Common myeloid progenitor, CD34-positive (primary cell): ENCODE results near the gene MMEL1.
"Not testable (repeated sequence)": the region's sequence is repeated elsewhere in the genome, so short reads cannot be mapped to it uniquely, and the experiment has no call there.

ENCODE experiments used
- CTCF ChIA-PET: fragments of 350-600 bp; sonication (Branson Sonifier 250); formaldehyde crosslinking; loops from one replicate; lab custom pipeline; 2021; ENCODE audit warnings: antibody characterized with exemption; lab: Charles Lee
- POLR2A ChIA-PET: fragments of 350-600 bp; sonication (Branson Sonifier 250); formaldehyde crosslinking; loops from one replicate; lab custom pipeline; 2021; ENCODE audit warnings: antibody characterized with exemption; lab: Charles Lee
- DNase-seq, 3 donors: peaks; one replicate each; pipeline versions ENCODE4 v3.0.0 to v3.0.0-alpha.2; 2013
- H3K27ac ChIP-seq, 2 experiments: 1 replicate in 1 of 2; 2 replicates in 1 of 2; pipeline ENCODE4 v1.7.0; 2013; ENCODE audit warnings: inconsistent platforms in 2 of 2, low read length in 2 of 2, mild to moderate bottlenecking in 2 of 2, low read depth in 1 of 2, moderate library complexity in 1 of 2; ENCODE audit not compliant: severe bottlenecking in 2 of 2, insufficient read depth in 1 of 2, poor library complexity in 1 of 2
- H3K27me3 ChIP-seq, 5 experiments: replicated peaks in 2 of 5; 1 replicate in 3 of 5; 2 replicates in 2 of 5; pipeline versions ENCODE4 v1.6.1 to v1.7.0; 2013; ENCODE audit warnings: low read length in 4 of 5, mild to moderate bottlenecking in 2 of 5, moderate library complexity in 2 of 5, inconsistent platforms in 1 of 5; ENCODE audit not compliant: insufficient read depth in 5 of 5, control insufficient read depth in 4 of 5
- H3K36me3 ChIP-seq, 4 experiments: 1 replicate in 2 of 4; 2 replicates in 2 of 4; pipeline versions ENCODE4 v1.6.1 to v1.7.0; 2013; ENCODE audit warnings: low read length in 3 of 4, control low read depth in 1 of 4, mild to moderate bottlenecking in 1 of 4; ENCODE audit not compliant: control insufficient read depth in 4 of 4, insufficient read depth in 4 of 4
- H3K4me1 ChIP-seq, 4 experiments: 1 replicate in 3 of 4; 2 replicates in 1 of 4; pipeline versions ENCODE4 v1.6.1 to v1.7.1; 2013; ENCODE audit warnings: low read length in 3 of 4, mild to moderate bottlenecking in 3 of 4, control low read depth in 1 of 4, inconsistent platforms in 1 of 4, moderate library complexity in 1 of 4; ENCODE audit not compliant: control insufficient read depth in 4 of 4, insufficient read depth in 4 of 4; ENCODE audit errors: control extremely low read depth in 1 of 4
- H3K4me3 ChIP-seq, 7 experiments: 1 replicate in 4 of 7; 2 replicates in 3 of 7; pipeline versions ENCODE4 v1.5.1 to v1.7.0; 2013; ENCODE audit warnings: mild to moderate bottlenecking in 7 of 7, low read length in 6 of 7, moderate library complexity in 6 of 7, inconsistent platforms in 2 of 7, low read depth in 2 of 7, control low read depth in 1 of 7; ENCODE audit not compliant: insufficient read depth in 4 of 7, control insufficient read depth in 1 of 7; ENCODE audit errors: extremely low read depth in 1 of 7
- H3K9me3 ChIP-seq, 5 experiments: 1 replicate in 4 of 5; 2 replicates in 1 of 5; pipeline versions ENCODE4 v1.6.1 to v1.7.1; 2013; ENCODE audit warnings: low read length in 4 of 5, mild to moderate bottlenecking in 2 of 5, inconsistent platforms in 1 of 5, low read depth in 1 of 5, moderate library complexity in 1 of 5; ENCODE audit not compliant: control insufficient read depth in 4 of 5, insufficient read depth in 2 of 5; ENCODE audit errors: control extremely low read depth in 1 of 5
- WGBS: methylation state at CpG from one replicate; pipeline ENCODE4 v1.1.5; 2013; ENCODE audit not compliant: insufficient coverage; 5-methylcytosine and 5-hydroxymethylcytosine counted together

Gene MMEL1

DNA sequence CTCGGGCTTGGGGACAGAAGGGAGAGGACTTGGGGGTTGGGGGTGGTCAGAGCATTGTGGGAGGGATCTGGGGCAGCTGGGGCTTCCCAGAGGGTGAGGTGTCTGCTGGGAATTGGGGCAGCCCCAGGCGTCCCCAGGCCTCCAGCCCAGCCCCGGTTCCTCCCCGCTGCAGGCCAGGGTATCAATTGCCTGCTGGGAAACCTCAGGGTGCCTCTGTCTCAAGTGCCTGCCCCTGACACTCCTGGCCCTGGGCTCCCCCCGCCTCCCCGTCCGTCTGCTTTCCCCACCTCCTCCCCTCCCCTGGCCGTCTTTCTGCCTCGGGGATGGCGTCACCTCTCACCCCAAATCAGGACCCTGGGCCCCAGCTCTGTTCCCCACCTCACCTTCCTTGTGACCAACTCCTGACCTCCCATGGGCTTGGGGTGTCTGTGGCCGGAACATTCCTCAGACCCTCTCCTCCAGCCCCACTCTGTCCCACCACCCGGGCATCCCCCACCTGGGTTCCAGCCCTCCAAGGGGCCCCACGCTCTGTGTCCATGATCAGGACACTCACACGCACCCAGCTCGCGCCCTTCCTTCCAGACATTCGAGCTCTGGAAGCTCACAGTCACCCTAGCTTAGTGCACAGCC, 64.5 kb downstream of the MMEL1 start:
- DNase-seq, H3K4me1 ChIP-seq, H3K27ac ChIP-seq, CTCF ChIA-PET, POLR2A ChIA-PET, H3K9me3 ChIP-seq, H3K36me3 ChIP-seq, H3K27me3 ChIP-seq, H3K4me3 ChIP-seq: not testable (repeated sequence)
- 80% methylated on average over 1 of the region's 17 CpGs for WGBS

DNA sequence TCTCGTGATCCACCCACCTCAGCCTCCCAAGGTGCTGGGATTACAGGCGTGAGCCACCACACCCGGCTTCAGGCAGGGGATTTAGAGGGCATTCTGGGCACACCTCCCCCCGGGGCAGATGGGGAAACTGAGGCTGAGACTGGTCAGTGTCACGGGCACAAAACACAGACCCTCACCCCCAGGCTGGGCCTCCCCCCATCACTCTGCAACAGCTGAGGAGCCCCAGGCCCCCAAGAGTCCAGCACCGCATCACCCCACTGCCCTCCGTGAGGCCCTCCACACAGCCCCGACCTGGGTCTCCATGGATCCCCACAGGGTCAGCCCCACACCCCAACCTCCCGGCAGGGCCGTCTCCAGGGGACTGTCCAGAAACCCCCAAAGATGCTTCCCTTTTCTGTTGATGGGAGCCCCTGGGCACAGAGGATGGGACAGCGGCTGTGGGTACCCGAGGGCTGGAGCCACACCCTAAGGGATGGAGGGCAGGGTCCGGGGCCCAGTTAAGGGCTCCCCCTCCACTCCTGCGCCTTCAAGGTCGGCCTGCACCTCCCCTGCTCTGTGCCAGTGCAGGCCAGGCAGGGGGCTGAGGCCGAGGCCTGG, 65.6 kb downstream of the MMEL1 start:
- ChIA-PET POLR2A (interaction anchor here (0.7 kb wide), 1 partner anchor 11 kb away, joined by 3 read pairs; no protein-coding TSS in a partner anchor), CTCF (no interaction called here)
- peaks cover 0 to 5% (median 2%) of the 10 kb centered on the region in 4 experiments for H3K4me1 ChIP-seq
- no peak overlapping the region for H3K27ac ChIP-seq
- no peaks in the 10 kb centered on the region for H3K9me3 ChIP-seq
- no peak overlapping the region for H3K4me3 ChIP-seq
- DNase-seq = no peak
- peaks cover 2 to 14% (median 4%) of the 10 kb centered on the region in 4 experiments for H3K36me3 ChIP-seq
- no peaks in the 10 kb centered on the region for H3K27me3 ChIP-seq
- 96% methylated on average over 15 of the region's 16 CpGs for WGBS

DNA sequence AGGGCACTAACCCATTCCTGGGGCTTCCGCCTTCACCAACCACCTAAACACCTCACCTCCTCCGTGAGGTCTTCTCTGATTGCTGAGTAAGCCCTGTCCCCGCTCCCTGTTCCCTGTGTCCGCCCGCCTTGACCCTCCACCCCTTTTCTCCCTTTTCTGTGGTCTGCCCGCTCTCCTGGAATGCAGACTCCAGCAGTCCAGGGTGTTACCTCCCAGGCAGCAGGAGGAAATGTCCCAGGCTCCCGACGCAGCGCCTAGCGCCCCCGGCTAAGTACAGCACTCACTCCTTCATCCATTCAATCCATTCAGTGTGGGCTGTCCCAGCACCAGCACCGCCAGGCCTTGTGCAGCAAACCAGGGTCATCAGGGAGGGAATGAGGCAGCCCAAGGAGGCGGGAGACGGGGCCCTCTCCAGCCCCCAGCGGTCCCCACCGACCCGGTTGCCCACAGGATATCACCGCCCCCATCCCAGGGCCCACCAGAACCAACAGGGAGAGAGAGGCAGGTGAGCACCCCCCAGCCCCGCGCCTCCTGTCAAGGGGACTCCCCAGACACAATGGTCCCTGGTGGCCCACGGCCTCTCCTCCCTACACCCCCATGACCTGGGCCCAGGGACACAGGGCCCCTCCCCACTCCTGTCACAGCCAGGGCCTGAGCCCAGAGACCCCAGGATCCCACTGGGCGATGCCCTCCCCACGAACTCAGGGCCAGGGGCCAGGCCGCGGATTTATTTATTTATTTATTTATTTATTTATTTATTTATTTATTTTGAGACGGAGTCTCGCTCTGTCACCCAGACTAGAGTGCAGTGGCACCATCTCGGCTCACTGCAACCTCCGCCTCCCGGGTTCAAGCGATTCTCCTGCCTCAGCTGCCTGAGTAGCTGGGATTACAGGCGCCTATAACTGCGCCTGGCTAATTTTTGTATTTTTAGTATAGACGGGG, 66.4 kb downstream of the MMEL1 start:
- peaks cover 2 to 22% (median 6%) of the 10 kb centered on the region in 4 experiments for H3K36me3 ChIP-seq
- no peak overlapping the region for H3K4me3 ChIP-seq
- no peak for DNase-seq
- POLR2A ChIA-PET = interaction anchor here (0.7 kb wide), 1 partner anchor 12 kb away, joined by 3 read pairs; no protein-coding TSS in a partner anchor
- no peaks in the 10 kb centered on the region for H3K27me3 ChIP-seq
- CTCF ChIA-PET = interaction anchor here (1.1 kb wide), 1 partner anchor 28 kb away, joined by 3 read pairs; no protein-coding TSS in a partner anchor
- WGBS = 86% methylated on average over 16 of the region's 34 CpGs
- H3K9me3 ChIP-seq = no peaks in the 10 kb centered on the region
- peaks cover 0 to 5% (median 2%) of the 10 kb centered on the region in 4 experiments for H3K4me1 ChIP-seq
- H3K27ac ChIP-seq = no peak overlapping the region

DNA sequence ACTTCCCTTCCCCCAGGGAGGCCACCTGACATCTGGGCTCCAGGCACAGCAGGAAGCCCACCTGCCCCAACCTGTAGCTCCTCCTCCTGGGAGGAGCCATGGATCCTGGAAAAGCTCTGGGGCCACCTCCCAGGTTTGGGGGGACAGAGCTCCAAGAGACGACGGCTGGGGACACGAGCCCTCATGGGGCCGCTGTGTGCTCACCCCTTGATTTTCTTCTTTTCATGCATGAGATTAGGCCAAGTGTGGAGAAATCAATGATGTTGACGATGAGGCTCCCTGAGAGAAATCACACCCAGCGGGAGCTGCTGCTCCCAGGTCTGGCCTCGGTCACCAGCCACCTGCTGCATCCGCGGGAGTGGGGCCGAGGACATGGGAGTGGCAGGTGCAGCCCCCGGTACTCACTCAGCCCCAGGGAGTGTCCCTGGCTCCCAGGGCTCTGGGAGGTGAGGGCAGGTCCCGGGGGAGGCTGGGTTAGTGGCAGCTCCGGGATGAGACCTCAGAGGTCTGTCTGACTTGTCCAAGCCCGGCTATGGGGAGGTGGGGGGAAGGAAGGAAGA, 67.9 kb downstream of the MMEL1 start:
- POLR2A ChIA-PET = no interaction called here
- no peak for DNase-seq

DNA sequence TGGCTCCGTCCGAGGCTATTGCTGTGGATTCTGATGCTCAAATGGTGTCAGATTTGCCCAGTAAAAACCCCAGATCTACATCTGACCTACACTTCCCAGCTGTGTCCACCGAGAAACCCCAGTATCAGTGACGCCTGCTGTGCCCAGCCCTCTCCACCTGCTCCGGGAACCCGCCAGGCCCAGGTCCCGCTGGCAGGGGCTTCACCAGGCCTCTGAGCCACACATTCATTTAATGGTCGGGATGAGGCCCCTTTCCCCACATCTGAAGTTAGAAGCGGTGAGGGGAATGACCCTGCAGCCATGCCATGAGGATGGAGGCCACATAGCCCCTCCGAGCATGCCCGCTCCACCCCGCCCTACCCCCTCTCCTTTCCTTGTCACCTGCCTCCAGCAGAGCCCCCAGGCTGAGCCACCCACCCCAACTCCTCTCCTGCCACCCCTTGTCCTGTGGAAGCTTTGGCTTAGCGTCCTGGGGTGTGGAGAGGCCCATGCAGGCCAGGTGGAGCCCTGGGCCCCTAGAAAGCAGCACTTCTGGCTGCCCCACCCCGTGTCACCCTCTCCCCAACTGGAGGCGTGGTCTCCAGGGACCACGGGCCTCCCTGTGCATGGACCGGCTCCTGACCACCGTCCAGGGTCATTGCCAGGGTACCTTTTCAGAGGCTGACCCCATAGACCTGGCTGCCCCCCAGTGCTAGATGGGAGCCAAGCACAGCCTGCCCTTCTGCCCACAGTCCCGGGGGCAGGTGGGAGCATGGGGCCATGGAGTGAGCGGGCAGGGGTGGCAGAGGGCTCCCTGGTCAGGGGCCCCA, 68.6 kb downstream of the MMEL1 start:
- CTCF ChIA-PET = interaction anchor here (1.0 to 1.6 kb wide), 2 partner anchors 14 to 20 kb away, joined by 3 to 7 read pairs; no protein-coding TSS in a partner anchor
- H3K27ac ChIP-seq = no peak overlapping the region

More for the DNA sequence above, 67.9 kb downstream of the MMEL1 start:
- CTCF ChIA-PET = interaction anchor here (0.8 to 1.6 kb wide), 4 partner anchors 19 to 30 kb away, joined by 3 to 7 read pairs (median 3); no protein-coding TSS in a partner anchor
- Histone ChIP-seq H3K4me3 (no peak overlapping the region), H3K4me1 (peaks cover 0 to 5% (median under 1%) of the 10 kb centered on the region in 4 experiments), H3K27ac (no peak overlapping the region), H3K27me3 (no peaks in the 10 kb centered on the region), H3K9me3 (no peaks in the 10 kb centered on the region), H3K36me3 (peaks cover 2 to 36% (median 9%) of the 10 kb centered on the region in 4 experiments)
- 79% methylated on average over 11 of the region's 14 CpGs for WGBS

DNA sequence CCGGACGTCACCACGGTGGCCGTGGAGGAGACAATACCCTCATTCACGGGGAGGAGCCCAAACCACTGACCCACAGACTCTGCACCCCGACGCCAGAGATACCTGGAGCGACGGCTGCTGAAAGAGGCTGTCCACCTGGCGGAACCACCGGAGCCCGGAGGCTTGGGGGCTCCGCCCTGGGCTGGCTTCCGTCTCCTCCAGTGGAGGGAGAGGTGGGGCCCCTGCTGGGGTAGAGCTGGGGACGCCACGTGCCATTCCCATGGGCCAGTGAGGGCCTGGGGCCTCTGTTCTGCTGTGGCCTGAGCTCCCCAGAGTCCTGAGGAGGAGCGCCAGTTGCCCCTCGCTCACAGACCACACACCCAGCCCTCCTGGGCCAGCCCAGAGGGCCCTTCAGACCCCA, 69.6 kb downstream of the MMEL1 start:
- DNase-seq = no peak
- ChIA-PET POLR2A (no interaction called here), CTCF (interaction anchor here (1.0 to 3.4 kb wide), 3 partner anchors 8 to 21 kb away, joined by 3 to 27 read pairs (median 10); no protein-coding TSS in a partner anchor)
- Histone ChIP-seq H3K4me3 (no peak overlapping the region), H3K36me3 (peaks cover 2 to 48% (median 20%) of the 10 kb centered on the region in 4 experiments), H3K27ac (no peak overlapping the region), H3K9me3 (no peaks in the 10 kb centered on the region), H3K27me3 (no peaks in the 10 kb centered on the region), H3K4me1 (peaks cover 0 to 5% (median 1%) of the 10 kb centered on the region in 4 experiments)
- 97% methylated on average over 16 of the region's 18 CpGs for WGBS

More for the DNA sequence above, 68.6 kb downstream of the MMEL1 start:
- Histone ChIP-seq H3K4me3 (no peak overlapping the region), H3K9me3 (no peaks in the 10 kb centered on the region), H3K36me3 (peaks cover 2 to 43% (median 12%) of the 10 kb centered on the region in 4 experiments), H3K4me1 (peaks cover 0 to 5% (median 0%) of the 10 kb centered on the region in 4 experiments), H3K27me3 (no peaks in the 10 kb centered on the region)
- WGBS = 88% methylated on average over 19 of the region's 20 CpGs
- POLR2A ChIA-PET = no interaction called here
- no peak for DNase-seq
